Fibroblast of villous mesenchyme (primary cell): ENCODE measurements around the gene DPPA5. TPM values are rescaled to one million over a fixed set of nuclear protein-coding genes. Genes with fewer than 3 reads are reported as not detected.
A peak's percentile ranks its signal among the peaks of the same experiment; 100 is the strongest.
"Not testable (repeated sequence)": the region's sequence is repeated elsewhere in the genome, so short reads cannot be mapped to it uniquely, and the experiment has no call there.

Experiments used
- DNase-seq: peaks from one replicate; pipeline ENCODE4 v3.0.0-alpha.2; 2010; ENCODE audit warnings: low read depth
- H3K4me3 ChIP-seq: 2 replicates; pipeline ENCODE4 v1.5.1; 2011; ENCODE audit warnings: low read depth, mild to moderate bottlenecking, low read length
- small RNA-seq: library from RNA; depleted of rRNA; stranded (forward); fragments of <200 nt; gene quantifications from one replicate; pipeline ENCODE3, GENCODE V24; 2012
- total RNA-seq: library from RNA; depleted of rRNA; stranded (reverse); fragments of >200 nt; gene quantifications from 2 replicates; pipeline ENCODE4 v1.2.3, GENCODE V29; 2012
- TF ChIP-seq, protein P1 (sequence below): IDR thresholded peaks from 2 replicates; pipeline ENCODE4 v1.5.1; 2012; ENCODE audit warnings: low read depth, mild to moderate bottlenecking, low read length; ENCODE audit not compliant: insufficient read depth

DPPA5 gene
- total RNA-seq, 1 donor, result not detected

DNA sequence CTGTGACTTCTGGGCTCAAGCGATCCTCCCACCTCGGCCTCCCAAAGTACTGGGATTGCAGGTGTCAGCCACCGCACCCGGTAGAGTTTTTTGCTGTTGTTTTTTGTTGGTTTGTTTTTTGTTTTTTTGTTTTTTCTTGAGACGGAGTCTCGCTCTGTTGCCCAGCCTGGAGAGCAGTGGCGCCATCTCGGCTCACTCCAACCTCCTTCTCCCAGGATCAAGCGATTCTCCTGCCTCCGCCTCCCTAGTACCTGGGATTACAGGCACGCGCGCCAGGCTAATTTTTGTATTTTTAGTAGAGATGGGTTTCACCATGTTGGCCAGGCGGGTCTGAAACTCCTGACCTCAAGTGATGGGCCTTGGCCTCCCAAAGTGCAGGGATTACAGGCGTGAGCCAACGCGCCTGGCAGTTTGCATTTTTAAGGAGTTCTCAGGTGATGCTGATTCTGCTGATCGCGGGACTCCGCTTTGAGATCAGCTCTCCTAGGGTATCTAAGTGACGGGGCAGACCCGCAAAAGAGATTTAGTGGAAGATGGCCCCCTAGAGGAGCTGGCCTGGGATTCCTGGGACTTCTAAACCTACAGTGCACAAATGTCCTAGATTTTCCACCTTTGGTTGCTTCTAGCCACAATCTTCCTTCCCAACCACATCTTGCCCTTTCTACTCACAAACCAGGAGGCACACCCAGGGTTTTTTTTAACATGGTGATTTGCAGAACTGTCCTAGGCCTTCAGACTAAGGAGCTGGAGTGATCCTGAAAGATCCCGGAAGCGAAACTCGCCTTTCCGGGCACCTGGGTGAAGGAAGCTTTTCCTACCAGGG lies 45.2 kb downstream of the DPPA5 start:
- peak overlapping the region; percentile 66 for H3K4me3 ChIP-seq
- TF ChIP-seq, protein P1, sequence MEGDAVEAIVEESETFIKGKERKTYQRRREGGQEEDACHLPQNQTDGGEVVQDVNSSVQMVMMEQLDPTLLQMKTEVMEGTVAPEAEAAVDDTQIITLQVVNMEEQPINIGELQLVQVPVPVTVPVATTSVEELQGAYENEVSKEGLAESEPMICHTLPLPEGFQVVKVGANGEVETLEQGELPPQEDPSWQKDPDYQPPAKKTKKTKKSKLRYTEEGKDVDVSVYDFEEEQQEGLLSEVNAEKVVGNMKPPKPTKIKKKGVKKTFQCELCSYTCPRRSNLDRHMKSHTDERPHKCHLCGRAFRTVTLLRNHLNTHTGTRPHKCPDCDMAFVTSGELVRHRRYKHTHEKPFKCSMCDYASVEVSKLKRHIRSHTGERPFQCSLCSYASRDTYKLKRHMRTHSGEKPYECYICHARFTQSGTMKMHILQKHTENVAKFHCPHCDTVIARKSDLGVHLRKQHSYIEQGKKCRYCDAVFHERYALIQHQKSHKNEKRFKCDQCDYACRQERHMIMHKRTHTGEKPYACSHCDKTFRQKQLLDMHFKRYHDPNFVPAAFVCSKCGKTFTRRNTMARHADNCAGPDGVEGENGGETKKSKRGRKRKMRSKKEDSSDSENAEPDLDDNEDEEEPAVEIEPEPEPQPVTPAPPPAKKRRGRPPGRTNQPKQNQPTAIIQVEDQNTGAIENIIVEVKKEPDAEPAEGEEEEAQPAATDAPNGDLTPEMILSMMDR, result peak; percentile 23
- peak; percentile 41 for DNase-seq

- DNase-seq, H3K4me3 ChIP-seq: not testable (repeated sequence)
Observed at GRCh38 chr6:73303773-73304172, 50.3 kb downstream of the DPPA5 start.

Small RNA genes lying within 50 kb of the gene (small RNA-seq; reads per million reads assigned to genes)
- 0.38 reads per million for gene RPL39P3

Other genes starting within 250 kb of the DPPA5 start
- gene KHDC1L, start 128.8 kb downstream of the DPPA5 start, total RNA-seq, result 0.43 TPM in 1 of 2 replicates, not detected in the other
- 2.6 and 3.9 TPM in 2 replicates for gene KHDC1, start 91.1 kb downstream of the DPPA5 start, total RNA-seq
- not detected in 2 replicates for gene KHDC3L, start 8.4 kb upstream of the DPPA5 start, total RNA-seq
- gene OOEP, start 15.6 kb upstream of the DPPA5 start, total RNA-seq, result under 0.01 and 0.32 TPM in 2 replicates
- 0.86 and 3.5 TPM in 2 replicates for gene DDX43, start 40.6 kb upstream of the DPPA5 start, total RNA-seq
- 6.9 and 8.7 TPM in 2 replicates for gene CGAS, start 98.0 kb upstream of the DPPA5 start, total RNA-seq
- 42.8 and 59.2 TPM in 2 replicates for gene MTO1, start 107.5 kb upstream of the DPPA5 start, total RNA-seq
- 14,096 and 18,582 TPM in 2 replicates for gene EEF1A1, start 166.8 kb upstream of the DPPA5 start, total RNA-seq